ENCODE results near the gene DEUP1.

Gene DEUP1

DNA sequence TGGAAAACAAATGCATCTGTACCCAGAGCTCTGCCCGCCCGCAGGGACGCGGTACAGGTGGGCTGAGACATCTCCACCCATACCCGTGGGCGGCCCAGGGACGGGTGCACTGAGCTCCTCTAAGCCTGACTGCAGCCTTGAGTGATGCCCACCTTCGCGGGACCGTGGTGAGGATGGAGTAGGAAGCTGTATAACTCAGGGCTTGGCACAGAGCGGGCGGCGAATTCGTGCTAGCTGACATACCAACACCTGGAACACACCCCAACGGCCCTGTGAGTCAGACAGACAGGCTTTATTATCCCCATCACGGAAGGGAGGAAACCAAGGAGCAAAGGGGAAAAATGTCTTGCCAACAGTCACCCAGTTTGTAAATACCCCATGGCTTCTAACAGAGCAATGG, 150.7 kb downstream of the DEUP1 start:
- no peak for DNase-seq

DNA sequence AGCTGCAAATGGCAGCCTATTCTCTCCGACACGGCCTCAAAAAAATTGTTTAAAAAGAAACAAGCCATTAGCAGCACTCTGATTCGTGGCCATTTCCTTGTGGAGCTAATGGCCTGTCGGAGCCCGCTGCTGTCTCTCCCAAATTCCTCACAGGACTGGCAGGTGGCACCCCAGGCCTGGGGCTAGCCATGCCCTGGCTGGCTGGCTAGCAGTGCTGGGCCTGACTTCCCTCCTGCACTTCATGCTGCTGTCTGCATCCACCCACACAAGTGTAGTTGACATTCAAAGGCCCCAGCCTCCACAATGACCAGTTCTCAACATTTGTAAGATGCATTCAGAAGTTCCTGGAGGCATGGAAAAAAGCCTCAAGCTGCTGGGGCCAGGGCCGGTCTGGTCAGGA, 151.2 kb downstream of the DEUP1 start:
- no peak for DNase-seq

GRCh38 chr11:93482556-93482955, 152.0 kb downstream of the DEUP1 start:
- no peak for DNase-seq

- no peak for DNase-seq
These were observed 154.2 kb downstream of the DEUP1 start for GRCh38 chr11:93484716-93485115.

GRCh38 chr11:93485983-93486382, 155.4 kb downstream of the DEUP1 start:
- no peak for DNase-seq

DNA sequence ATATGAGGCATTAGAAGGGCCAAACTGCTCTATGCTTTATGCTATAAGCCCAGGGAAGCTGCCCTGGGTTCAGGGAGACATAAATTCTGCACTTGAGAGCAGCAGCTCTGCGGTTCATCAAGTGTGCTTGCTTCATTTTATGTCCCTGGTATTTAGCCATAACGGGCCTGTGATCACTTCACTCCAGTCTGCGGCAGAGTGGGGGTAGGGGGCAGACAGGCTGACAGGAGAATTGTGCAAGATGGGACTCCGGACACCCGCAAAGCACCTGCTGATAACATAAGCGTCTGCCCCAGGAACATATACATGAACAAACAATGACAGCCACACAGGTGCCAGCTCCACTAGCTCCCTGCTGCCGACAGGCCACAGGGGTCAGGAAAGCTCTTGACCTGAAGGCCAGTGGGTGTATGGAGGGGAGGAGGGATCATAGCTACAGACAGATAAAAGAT, 156.5 kb downstream of the DEUP1 start:
- DNase-seq: no peak

Measured in NCI-H524 treated with DMSO at 0.1 percent for 48 hours (cell line).